ENCODE results near the gene FGF22.
"Not testable (repeated sequence)": the region's sequence is repeated elsewhere in the genome, so short reads cannot be mapped to it uniquely, and the experiment has no call there.

Gene FGF22

DNA sequence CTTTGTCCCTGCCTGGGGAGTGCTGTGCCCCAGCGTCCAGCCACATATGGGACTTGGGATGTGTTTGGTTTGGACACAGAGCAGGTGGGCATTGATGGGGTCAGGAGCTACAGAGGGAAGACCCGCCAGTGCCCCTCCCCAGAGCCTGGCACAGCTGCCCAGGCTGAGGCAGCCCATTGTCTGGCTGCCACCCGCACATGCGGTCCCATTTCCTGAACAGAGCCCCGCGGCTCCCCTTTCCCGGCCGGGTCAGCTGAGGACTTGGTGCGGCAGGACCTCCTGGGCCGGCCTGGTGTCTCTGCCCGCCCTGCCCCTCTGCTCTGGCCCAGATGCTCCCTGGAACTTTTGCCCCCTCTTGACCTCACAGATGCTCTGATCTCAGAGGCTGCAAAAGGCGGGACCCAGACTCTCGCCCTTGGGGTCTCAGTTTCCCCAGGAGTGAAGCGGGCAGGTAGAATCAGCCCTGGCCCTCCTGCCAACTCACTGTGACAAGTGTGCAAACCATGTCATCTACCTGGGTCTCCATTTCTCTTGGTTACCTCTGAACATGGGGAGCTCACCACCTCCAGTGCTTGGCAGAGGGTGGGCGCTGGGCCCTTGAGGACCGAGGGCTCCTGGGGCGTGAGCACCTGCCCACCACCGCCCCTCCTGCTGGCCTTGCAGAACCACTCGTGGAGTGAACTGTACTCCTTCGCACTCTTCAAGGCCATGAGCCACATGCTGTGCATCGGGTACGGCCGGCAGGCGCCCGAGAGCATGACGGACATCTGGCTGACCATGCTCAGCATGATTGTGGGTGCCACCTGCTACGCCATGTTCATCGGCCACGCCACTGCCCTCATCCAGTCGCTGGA lies 32.2 kb upstream of the FGF22 start:
- DNase-seq (ENCODE audit: low read depth) = no peak

DNA sequence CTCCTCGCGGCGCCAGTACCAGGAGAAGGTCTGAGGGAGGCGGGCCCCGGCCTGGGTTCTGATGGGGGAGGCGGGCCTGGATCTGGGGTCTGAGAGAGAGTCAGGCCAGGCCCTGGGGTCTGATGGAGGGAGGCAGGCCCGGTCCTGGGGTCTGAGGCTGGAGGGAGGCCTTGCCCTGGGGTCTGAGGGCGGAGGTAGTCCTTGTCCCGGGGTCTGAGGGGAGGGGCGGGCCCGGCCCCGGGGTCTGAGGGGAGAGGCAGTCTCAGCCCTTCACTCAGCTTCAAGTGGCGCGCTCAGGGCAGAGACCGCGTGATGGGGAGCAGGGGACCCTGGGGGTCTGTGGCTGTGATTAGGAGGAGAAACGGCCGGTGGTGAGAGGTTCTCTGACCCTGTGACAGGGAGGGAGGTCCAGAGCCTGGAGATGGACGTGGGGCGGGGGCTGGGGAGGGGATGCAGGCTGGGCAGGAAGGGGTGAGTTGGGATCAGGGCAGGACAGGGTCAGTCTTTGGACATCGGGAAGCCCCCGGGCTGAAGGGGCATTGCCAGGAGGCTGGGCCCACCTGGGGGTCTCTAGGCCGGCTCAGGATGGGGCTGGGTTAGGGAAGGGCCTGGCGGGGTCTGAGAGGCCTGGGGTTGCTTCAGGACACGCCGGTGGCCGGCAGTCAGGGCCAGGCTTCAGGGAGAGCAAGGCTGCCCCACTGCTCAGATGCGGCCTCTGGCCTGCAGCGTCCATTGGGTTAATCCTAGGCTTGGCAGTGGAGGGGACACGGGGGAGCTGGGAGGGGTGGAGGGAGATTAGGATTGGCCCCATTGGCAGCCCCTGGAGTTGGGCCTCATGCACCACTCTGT lies 31.3 kb upstream of the FGF22 start:
- DNase-seq (ENCODE audit: low read depth) = no peak

DNA sequence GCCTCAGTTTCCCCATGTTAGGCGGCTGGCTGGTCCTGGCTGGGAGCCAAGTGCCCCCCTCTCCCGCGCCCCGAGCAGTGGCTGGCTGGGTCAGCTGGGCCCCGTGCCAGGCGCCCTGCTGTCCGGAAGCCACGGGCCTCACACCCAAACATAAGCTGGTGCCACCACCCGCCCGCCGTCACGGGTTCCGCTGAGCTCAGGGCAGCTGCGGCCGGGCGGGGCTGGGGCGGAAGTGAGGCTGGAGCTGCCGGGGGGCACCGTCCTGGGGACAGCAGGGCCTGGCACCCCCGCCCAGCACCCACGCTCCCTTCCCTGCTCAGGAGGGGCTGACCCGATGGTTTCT lies 30.7 kb upstream of the FGF22 start:
- no peak for DNase-seq (ENCODE audit: low read depth)

DNA sequence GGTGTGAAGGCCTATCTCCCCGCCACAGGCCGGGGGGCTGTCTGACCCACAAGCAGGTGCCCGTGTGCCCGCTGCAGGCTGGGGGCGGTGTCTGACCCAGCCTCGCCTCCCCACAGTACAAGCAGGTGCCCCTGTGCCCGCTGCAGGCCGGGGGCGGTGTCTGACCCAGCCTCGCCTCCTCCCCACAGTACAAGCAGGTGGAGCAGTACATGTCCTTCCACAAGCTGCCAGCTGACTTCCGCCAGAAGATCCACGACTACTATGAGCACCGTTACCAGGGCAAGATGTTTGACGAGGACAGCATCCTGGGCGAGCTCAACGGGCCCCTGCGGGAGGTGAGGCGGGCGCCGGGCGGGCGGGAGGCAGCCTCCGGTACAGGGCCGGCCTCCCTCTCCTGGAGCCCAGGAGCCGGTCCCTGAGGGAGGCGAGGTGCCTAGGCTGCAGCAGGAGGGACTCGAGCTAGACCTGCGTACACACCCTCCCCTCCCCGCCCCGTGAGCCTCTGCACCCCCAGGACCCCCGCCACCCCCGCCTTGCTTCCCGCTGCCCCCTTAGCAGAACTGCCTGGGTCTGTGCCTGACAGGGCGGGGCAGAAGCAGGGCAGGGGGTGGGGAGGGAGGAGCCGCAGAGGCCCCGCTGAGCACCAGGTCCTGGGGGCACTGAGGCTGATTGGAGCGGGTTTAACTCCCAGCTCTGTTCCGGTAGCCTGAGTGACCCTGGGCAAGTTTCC lies 29.4 kb upstream of the FGF22 start:
- no peak for DNase-seq (ENCODE audit: low read depth)

DNA sequence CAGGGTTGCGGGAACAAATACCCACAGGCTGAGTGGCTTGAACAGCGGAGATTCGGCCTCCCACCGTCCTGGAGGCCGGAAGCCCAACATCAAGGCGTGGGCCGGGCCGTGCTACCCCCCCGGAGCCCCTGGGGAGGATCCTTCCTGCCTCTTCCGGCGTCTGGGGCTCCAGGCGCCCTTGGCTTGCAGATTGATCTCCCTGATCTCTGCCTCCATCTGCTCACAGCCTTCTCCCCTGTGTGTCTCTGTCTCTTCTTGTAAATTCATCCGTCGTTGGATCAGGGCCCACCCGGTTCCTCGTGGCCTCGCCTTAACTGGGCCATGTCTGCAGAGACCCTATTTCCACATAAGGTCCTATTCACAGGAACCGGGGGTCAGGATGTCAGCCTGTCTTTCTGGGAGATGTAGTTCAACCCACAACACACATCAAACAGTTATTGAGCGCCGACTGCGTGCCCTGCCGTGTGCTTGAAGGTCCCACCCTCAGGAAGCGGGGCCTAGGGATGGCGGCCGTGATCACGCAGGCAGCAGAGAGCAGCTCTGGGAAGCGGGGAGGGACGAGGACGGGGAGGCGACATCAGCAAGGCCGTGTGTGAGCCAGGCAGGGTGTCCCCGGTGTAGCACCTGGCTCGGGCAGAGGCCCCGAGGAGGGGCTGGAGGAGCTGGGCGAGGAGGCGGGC lies 28.7 kb upstream of the FGF22 start:
- DNase-seq (ENCODE audit: low read depth) = peak; percentile 46

DNA sequence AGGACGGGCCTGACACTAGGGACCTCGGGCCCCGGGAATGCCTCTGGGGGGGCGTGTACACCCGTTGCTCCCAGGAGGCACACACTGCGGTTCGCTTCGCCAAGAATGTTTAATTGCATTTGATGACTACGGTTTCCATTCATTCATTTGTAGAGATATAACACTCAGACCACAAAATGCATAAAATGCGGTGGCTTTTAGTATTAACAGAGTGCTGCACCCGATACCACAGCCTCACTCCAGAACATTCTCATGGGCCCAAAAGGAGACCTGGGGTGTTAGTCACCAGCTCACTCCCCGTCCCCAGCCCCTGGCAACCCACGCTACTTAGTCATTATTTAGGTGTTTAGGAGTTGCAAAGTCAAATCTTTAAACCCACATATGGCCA lies 28.2 kb upstream of the FGF22 start:
- peak; percentile 55 for DNase-seq (ENCODE audit: low read depth)

DNA sequence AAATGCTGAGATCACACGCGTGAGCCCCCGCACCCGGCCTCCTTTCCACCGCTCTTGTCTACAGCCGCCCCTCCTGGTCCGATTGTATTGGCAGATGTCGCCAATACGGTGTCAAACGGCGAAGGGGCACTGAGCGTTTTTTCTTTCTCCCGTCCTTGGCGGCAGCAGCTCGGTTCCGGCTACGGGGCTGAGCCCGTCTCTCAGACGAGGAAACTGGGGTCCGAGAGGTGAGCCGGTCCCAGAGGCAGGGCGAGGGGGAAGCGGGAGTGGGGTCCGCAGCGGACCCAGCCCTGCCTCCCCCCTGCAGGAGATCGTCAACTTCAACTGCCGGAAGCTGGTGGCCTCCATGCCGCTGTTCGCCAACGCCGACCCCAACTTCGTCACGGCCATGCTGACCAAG lies 26.7 kb upstream of the FGF22 start:
- DNase-seq (ENCODE audit: low read depth) = no peak

DNA sequence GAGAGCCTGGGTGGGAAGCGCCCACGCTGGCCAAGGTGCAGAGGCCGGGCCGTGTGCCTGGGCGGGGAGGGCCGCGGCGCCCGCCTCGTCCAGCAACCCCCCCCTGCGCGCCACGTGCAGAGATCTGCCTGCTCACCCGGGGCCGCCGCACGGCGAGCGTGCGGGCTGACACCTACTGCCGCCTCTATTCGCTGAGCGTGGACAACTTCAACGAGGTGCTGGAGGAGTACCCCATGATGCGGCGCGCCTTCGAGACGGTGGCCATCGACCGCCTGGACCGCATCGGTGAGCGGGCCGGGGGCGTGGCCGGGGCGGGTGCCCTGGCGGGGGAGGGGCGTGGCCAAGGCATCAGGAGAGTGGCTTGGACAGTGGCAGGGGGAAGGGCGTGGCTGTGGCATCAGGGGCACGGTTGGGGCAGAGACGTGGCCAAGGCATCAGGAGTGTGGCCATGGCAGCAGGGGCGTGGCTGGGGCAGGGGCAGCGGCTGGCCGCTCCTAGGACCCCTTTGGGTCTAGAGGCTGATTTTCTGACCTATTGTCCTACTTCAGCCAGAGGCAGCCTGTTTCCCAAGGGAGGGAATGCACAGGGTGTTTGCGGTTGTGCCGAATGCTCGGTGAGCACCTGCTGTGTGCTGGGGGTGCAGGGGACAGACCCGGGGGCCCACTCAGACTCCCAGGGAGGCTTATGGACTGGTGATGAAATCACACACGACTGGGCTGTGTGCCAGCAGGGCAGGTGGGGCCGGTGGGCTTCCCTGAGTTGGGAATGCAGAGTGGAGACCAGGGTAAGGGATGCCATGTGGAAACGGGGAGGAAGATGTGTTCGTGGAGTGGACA lies 25.7 kb upstream of the FGF22 start:
- DNase-seq (ENCODE audit: low read depth) = no peak

DNA sequence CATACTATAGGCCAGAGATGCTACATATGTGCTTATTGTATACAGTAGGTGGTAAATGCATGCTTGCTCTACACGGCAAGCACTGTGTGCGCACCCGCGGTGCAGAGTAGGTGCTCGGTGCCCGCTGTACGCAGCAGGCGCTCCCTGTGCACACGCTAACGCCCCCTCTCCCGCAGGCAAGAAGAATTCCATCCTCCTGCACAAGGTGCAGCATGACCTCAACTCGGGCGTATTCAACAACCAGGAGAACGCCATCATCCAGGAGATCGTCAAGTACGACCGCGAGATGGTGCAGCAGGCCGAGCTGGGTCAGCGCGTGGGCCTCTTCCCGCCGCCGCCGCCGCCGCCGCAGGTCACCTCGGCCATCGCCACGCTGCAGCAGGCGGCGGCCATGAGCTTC lies 24.1 kb upstream of the FGF22 start:
- no peak for DNase-seq (ENCODE audit: low read depth)

DNA sequence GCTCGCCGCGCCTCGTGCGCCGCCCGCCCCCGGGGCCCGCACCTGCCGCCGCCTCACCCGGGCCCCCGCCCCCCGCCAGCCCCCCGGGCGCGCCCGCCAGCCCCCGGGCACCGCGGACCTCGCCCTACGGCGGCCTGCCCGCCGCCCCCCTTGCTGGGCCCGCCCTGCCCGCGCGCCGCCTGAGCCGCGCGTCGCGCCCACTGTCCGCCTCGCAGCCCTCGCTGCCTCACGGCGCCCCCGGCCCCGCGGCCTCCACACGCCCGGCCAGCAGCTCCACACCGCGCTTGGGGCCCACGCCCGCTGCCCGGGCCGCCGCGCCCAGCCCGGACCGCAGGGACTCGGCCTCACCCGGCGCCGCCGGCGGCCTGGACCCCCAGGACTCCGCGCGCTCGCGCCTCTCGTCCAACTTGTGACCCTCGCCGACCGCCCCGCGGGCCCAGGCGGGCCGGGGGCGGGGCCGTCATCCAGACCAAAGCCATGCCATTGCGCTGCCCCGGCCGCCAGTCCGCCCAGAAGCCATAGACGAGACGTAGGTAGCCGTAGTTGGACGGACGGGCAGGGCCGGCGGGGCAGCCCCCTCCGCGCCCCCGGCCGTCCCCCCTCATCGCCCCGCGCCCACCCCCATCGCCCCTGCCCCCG lies 23.5 kb upstream of the FGF22 start:
- no peak for DNase-seq (ENCODE audit: low read depth)

DNA sequence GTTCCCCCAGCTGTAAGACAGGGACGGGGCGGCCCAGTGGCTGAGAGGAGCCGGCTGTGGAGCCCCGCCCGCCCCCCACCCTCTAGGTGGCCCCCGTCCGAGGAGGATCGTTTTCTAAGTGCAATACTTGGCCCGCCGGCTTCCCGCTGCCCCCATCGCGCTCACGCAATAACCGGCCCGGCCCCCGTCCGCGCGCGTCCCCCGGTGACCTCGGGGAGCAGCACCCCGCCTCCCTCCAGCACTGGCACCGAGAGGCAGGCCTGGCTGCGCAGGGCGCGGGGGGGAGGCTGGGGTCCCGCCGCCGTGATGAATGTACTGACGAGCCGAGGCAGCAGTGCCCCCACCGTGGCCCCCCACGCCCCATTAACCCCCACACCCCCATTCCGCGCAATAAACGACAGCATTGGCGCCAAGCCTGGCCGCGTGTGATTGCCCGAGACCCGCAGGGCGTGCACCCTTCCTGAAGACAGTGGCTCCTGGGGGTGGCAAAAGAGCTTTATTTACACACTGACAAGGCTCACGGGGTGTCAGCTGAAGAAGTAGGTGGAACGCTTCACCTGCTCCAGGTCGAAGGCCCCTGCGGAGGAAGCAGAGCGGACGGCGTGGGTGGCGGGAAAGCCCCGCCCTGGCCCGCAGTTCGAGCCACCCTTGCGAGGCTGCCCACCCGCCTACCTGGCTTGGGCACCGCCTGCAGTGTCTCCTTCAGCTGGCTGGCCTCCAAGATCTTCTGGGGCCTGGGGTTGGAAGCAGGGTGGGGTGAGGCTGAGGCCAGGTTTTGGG lies 22.7 kb upstream of the FGF22 start:
- DNase-seq (ENCODE audit: low read depth) = no peak

DNA sequence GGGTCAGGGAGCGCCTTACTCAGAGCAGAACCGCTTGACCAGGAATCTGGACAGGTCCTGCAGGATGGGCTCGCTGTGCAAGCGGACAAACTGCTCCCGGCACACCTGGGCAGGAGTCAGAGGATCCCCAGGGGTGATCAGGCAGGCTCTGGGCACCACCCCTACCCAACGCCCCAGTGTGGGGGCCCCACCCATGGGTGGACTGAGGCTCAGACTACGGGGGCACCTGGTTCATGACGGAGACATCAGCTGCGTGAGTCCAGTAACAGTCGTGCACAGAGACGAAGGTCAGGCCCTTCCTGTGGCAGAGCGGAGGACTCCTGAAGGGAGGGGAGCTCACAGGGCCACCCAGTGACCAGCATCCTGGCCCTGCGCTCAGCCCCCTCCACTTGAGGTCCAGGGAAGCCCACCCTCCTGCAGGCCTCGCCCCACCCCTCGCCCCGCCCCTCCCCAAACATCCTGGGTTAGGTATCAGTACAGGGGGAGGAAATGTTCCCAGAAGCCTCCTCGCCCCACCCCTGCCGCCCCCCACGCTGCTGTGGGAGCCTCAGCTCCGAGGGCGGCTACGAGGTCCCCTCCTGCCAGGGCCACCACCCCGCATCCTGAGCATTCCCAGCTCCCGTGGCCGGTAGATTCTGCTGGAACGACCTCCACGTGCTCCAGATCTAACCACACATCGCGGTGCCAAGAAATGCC lies 22.0 kb upstream of the FGF22 start:
- DNase-seq (ENCODE audit: low read depth) = no peak

DNA sequence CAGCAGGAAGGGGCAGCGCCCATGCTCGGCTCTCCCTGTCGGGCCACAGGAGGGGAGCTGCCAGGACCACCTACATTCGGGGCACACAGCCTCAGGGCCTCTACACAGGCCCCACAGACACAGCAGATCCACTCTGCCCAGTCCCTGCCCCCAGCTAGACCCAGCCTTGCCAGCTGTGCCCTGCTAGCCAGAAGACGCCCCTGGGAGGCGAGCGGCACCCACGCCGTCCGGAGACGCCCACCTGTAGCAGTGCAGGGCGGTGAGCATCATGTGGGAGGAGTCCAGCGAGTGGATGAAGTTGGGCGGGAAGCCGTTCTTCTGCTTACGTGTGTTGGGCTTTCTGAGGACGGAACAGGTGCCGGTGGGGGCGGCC lies 21.4 kb upstream of the FGF22 start:
- no peak for DNase-seq (ENCODE audit: low read depth)

DNA sequence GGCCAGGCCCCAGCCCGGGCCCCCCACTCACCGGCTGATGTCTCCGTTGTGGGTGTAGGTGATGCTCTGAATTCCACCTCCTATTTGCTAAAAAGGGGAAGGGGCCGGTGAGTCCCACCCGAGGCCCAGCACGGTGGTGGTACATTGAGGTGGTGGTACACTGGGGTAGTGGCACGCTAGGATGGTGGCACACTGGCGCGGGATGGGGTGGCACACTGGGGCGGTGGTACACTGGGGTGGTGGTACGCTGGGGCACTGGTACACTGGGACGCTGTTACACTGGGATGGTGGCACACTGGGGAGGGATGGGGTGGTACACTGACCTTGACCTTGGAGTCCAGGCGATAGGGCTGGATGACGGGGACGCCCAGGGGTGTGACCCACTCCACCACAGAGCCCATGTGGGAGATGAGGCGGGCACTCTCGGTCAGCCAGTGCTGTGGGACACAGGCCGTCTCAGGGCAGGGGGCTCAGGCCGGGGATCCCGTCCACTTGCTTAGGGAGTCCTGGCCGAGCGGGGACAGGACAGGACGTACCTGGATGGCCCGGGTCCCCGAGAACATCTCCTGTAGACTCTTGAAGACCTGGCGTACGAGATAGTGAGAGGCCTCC lies 20.9 kb upstream of the FGF22 start:
- DNase-seq (ENCODE audit: low read depth) = no peak

DNA sequence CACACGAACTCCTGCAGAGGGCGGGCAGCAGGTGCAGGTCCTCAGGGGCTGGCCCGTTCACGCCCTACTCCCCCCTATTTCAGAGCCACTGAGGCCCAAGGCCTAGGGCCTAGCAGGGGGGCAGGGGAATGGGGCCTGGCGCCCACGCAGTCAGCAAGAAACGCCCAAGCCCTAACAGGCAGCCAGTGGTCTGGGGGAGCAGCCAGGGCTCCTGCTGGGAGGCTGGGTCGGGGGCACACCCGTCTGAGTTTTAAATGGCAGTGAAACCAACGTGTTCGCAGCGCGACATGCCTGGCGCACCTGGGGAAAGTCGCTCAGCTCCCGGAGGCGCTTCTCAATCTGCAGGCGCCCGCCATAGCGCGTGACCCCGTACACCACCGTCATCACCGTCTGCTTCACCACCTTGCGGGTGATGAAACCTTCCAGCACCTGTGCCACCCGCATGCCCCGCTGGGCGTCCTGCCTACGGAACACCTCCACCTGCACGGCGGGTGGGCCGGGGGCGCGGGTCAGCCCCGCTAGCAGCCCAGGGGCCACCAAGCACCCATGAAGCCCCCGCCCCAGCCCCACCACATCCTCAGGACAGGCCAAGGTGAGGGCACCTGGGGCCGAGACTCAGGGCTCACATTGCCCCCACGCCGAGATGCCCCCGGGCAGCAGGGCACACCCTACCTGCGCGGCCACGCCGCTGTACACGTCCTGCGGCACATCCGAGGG lies 20.2 kb upstream of the FGF22 start:
- DNase-seq (ENCODE audit: low read depth) = no peak

DNA sequence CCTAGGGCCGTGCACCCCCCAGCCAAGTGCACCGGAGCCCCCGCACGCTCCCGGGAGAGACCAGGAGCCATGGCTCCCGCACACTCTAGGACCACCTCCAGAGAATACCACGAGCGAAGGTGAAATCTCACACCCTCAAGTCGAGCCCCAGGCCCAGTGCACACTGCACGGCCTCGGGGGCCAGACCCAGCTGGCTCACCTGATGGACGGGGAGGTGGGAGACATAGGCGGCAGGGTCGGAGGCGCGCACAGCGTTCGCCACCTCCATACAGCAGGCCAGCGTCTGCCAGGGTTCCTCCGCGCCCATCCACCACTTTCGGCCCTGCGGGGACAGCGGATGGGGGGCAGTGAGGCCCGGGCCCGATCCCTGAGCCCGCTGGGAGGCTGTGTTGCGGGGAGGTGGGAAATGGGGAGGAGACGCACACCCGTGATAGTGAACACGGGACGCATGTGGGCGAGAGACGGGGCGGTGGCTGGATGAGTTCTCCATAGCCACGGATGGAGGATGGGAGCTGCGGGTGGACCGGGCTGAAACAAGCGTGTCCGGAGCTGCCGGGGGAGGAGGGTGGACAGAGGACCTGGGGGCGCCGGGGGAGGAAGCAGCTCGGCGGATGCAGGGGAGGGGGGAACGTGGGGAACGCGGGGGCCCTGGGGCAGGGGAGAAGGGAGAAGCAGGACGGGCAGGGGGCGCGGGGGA lies 19.4 kb upstream of the FGF22 start:
- no peak for DNase-seq (ENCODE audit: low read depth)

DNA sequence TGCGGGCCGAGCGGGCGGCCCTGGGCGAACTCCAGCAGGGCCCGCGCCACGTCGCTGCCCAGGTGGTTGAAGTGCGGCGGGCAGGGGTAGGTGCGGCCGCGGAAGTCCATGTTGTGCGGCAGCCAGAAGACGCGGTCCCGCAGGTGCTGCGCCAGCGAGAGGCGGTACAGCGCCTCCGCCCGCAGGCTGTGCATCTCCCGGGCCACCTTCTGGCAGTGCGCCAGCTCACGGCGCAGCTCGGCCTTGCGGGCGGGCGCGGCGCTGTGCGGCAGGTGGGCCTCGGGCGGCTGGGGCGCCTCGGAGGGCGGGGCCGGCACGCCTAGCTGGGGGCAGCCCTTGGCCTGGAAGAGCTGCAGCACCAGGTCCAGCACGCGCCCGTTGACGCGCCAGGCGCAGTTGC lies 18.5 kb upstream of the FGF22 start:
- not testable (repeated sequence) for DNase-seq (ENCODE audit: low read depth)

DNA sequence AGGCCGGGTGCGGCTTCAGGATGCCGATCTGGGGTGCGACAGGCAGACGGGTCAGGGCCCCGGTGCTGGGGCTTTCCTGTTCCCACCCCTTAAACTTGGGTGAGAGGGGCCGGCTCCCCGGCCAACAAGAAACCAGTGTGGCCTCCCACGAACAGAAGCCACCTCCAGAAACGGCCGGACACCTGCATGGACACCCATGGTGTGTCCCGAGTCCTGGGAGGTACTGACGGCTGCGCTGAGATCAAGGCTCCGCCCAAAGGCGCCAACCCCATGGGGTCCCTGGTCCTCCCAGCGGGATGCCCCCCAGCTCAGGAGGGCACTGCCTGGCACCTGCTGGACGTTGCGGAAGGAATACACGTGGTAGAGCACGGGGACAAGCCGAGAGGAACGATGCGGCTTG lies 17.9 kb upstream of the FGF22 start:
- no peak for DNase-seq (ENCODE audit: low read depth)
